22Rv1 (cell line): ENCODE measurements around the gene BORA.

Source experiments
- CTCF ChIP-seq: fragments of 450-650 bp; IDR thresholded peaks from 2 replicates; pipeline ENCODE4 v1.5.1; 2017; ENCODE audit warnings: mild to moderate bottlenecking
- ZFX ChIP-seq: fragments of 450-650 bp; IDR thresholded peaks from 2 replicates; pipeline ENCODE4 v1.6.1; 2017; ENCODE audit warnings: antibody characterized with exemption, borderline replicate concordance

GRCh38 chr13:72700509-72700908, 27.2 kb upstream of the BORA start:
- TF ChIP-seq CTCF, result no peak
- no peak for TF ChIP-seq ZFX
